SKM-1 treated with dmso at 0.1 percent for 144 hours (cell line): Measurements from ENCODE around the gene GSK3A.

Source experiments
- DNase-seq: peaks from one replicate; lab custom pipeline; 2025; ENCODE audit not compliant: unreplicated experiment; lab: John Stamatoyannopoulos, UW

The GSK3A gene

GRCh38 chr19:42249769-42250168, 7.4 kb upstream of the GSK3A start:
- DNase-seq: no peak

DNA sequence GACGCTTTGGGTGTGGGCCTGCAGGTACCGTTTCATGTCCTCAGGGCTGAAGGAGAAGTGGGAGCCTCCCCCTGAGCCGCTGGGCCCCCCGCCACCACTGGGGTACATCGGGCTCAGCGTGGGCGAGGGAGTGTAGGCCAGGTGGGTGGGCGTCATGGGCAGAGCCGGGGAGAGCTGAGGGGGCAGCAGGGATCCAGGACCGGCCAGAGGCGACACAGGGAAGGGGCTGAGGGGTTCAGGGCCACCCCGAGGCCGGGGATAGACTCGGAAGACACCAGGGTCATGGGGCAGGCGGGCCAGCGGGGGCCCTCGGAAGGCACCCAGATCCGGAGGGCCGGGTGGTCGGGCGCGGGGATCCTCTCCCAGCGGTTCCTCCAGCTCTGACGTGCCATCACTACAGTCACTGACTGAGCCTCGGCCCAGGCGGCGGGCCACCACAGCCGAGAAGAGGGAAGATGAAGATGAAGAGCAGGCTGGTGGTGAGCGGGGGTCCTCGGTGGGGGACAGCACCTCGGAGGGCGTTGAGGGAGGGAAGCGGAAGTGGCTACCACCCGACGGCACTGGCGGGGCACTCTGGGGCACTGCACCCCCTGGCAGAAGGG, 6.8 kb upstream of the GSK3A start:
- no peak for DNase-seq

GRCh38 chr19:42248270-42249148, 6.1 kb upstream of the GSK3A start:
- no peak for DNase-seq

DNA sequence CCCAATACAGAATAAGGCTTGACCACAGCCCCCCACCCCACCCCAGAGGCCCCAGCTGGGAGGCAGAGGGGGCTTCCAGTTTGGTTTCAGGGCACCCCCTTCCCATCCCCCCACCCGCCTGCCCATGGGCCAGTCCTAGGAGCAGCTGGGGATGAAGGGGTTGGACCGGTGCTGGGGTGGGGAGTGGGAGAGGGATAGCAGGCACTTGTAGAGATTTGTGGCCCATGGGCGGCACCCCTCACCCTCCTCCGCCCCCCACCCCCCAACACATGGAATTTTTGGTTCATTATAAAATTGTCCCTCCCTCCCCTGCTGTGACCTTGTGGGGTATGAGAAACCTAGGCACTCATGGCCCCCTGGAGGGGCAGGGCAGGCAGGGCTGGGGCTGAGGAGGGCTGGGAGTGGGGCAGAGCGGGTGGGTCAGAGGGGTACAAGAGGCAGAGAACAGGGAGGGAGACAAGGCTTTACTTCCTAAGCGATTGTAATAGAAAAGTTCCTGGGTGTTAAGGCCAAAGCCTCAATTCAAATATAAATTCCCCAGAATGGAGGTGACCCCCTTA, 5.3 kb upstream of the GSK3A start:
- no peak for DNase-seq

DNA sequence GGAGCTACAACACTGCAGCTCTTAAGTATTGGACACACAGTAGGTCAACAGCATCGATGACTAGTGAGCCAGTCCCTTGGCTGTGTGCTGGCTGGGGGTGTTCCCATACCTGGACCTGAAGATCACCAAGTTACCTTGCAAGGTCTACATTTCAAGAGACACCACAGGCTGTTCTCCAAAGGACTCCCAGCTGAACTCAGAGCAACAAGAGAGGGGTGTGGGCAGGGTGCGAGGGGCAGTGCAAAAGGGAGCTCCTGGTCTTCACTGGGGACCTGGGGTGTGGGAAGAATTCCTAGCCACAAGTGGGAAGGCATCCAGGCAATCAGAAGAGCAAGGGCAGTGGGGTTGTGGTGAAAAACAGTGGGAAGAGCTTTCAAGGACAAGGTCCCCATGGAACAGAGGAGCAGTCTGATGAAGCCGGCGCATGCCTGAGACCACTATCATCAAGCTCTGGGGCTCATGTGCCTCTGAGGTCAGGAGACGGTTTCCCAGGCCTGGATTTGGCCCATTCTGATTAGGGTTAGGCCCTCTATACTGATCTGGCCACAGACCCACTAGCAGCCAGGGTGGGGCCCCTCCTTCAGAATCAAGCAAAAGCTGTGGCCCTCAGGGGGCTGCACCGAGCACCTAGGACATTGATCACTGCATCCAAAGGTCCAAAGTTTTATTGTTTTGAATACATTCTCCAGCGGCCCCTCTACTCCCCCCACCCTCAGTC, 4.7 kb upstream of the GSK3A start:
- DNase-seq: no peak

DNA sequence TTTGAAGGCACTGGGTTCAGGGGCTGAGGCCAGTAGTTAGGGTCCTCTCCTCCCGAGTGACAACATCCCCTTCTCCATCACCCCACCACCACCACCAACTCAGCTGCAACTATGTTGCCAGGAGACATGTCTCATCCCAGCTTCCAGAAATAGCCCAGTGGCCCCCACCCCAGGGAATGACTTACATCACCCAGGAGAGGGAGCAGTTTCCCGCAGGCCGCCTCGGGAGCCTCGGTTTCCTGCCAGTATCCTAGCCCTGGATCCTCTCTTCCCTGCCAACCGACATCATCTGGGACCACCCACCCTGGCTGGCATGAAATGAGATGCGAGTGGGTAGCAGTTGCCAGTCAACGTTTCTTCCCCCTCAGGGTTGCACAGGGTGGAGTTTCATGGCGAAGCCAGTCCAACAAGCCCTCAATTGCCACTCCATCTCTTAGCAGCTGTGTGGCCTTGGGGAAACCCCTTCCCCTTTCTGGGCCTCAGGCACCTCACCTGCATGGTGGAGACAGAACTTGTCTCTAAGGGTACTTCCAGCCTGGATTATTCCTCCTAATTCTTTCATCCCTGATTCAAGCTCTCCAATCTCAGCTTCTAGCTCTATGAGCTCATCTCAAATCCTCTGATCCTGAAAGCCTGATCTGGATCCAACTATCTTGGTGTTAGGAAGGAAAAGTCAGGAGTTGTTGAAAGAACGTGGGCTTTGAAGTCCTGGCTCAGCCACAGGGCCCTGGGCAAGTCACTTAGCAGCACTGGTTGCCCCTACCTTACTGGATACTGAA, 3.9 kb upstream of the GSK3A start:
- no peak for DNase-seq

DNA sequence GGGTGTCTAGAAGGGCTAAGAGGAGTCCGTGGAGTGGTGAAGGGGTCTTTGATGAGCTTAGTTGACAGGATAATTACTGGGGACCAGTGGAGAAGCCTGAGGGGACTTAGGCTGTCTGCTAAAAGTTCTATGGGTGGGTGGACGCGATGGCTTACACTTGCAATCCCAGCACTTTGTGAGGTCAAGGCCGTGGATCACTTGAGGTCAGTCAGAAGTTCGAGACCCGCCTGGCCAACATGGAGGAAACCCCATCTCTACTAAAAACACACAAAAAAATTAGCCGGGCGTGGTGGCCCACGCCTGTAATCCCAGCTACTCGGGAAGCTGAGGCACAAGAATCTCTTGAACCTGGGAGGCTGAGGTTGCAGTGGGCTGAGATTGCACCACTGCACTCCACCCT, 2.8 kb upstream of the GSK3A start:
- no peak for DNase-seq

DNA sequence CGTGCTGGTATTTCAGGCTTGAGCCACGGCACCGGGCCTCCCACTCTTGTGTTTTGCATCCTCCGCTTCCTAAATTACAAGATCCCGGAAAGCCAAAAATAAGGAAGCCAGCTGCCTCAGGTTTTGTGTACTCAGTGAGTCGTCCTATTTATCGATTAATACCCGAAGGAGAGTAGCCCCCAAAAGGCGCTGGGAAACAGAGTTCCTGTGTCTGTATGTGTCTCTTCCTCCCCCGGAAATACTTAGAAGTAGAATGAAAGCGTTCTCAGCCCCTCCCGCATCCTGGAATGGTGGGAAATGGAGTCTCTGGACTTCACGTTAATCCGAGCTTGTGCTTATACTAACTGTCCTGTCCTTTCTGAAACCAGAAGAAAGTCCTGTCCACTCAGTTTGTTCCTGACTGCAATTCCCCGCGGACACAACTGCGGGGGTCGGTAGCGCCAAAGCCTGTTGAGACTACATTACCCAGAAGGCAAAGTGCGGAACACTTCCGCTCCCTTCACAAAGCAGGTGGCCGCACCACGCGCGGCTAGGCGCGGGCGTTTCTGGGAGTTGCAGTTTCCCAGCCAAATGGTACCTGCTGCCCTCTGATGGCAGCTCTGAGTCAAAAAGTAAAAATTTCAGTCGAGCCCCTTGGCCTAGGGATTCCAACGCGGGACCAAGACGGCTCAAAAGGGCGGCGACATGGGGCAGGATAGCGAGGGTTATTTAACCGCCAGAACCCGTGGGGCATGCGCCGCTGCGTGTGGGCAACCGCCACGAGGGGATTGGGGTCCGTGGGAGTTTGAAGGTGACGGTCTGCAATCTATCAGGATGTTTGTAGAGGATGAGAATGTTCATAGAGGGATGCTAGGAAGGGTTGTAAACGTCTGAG, 2.2 kb upstream of the GSK3A start:
- peak; percentile 75 for DNase-seq

DNA sequence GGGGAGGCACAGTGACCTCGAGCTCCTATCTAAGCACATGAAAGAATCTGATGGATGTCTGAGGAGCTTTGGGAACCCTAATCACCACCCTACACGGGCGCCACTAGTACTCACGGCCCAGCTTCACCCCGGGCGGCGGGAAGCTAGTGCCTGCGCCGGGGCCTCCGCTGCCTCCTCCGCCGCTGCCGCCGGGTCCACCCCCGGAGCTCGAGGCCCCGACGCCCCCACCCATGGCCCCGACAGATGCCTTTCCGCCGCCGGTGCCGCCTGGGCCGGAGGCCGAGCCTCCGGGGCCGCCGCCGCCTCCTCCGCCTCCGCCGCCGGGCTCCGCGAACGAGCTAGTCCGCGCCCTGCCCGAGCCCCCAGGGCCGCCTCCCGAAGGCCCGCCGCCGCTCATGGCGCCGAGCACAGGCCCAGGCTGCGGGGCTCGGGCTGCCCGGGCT, 312 bp downstream of the GSK3A start:
- DNase-seq: no peak

DNA sequence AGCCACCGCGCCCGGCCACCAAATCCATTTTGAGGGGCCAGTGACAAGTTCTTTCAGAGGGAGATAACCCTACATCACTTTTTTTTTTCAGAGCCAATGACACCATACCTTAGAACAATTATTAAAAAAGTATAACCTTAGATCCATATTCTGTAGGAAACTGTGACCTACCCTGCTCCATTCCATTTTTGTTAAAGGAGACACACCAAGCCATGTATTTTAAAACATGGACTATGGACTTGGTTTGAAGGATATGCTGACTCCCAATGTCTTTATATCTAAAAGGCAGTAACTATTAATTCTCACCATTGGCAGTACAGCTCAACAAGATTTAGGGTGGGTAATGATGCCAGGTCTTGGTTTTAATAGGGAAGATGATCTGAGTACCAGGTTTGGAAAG, 1.1 kb downstream of the GSK3A start:
- no peak for DNase-seq

DNA sequence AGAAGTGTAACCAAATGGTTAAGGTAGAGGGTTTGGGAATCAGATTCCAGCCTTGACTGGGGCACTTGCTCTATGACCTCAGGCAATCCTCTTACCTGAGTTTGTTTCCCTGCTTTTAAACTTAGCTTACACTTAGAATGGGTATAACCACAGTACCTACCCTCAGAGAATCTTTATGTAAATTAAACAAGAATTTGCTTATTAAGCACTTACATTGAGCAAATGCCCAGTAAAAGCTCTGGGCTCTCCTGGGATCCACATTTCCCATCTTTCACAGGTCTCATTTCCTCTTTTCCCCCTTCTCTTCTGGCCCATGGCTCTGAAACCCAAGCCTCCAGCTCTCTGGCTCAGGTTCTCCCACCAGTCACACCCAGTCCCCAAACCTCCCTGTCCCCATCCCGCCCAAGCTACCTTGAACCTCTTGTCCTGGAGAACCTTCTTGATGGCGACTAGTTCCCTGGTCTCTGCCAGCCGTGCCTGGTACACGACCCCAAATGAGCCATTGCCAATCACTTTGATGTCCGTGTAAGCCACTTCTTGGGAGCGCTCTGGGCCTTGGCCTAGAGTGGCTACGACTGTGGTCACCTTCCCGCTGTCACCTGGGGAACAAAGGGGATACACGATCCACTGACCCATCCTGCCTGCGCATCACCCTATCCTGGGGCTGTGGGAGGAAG, 2.7 kb downstream of the GSK3A start:
- no peak for DNase-seq

DNA sequence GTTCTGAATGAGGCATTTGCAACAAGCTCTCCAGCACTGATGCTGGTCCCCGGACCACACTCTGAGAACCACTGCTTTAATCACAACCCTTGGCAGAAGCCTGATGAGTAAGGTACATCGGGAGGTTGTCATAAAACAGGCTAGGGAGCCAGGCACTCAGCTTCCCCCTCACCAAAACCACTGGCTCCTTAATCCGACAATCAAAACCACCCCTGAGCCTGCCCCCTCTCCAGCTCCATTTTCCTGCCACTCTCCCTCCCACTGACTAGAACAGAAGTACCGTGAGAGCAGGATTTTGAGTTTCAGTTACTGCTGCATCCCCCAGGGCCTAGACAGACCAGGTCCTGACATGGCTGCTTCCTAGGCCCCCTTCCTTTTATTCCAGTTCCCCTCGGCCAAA, 7.2 kb downstream of the GSK3A start:
- DNase-seq: no peak

DNA sequence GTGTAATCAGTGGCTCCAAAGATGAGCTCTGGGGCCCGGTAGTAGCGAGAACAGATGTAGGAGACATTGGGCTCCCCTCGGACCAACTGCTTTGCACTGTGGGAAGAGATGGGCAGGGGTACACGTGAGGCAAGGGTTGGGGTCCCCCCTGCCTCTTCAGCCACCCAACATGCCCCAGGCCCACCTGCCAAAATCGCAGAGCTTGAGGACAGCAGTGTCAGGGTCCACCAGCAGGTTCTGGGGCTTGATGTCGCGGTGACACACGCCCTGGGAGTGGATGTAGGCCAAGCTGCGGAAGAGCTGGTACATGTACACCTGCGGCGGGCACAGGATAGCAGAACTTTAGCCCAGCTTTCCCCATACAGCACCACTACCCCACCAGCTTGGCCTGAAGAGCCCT, 8.0 kb downstream of the GSK3A start:
- no peak for DNase-seq

DNA sequence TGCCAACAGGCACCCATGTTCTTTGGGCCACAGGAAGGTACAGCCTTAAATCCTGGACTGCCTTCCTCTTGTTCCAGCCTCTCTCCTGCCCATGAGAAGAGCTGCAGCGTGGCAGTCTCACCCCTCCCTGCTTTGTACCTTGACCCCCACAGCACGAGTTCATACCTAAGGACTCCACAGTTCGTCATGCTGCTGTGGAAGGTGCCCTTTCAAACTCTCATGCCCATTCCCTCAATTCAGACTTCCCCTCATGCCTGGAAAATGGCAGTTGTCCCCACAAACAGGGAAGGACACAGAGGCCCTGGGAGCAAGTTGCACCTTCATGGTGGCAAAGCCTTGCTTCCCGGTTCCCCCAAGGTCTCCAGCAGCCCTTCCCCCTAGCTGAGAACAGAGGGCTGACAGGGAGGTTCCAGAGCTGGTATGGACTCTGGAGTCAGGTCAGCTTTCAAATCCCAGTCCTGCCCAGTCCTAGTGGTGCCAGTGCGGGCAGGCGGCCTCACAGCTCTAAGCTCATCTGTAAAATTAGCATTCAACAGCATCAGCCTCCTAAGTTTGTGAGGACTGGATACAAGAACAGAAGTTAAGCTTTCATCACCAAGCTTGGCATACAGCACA, 8.6 kb downstream of the GSK3A start:
- no peak for DNase-seq

DNA sequence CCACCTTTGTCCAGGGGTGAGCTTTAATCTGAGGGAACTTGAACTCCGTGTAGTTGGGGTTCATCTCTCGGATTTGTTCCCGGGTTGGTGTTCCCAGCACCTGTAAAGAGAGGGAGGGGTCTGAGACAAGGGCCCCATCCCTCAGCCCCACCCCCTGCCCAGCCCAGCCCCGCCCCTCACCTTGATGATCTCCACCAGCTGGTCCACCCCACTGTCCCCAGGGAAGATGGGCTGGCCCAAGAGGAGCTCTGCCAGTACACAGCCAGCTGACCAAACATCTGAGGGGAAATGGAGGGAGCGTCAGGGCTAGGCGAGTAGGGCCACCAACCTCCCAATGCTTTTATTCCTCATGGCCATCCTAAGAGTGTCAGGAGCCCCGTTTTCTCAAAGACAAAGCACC, 9.3 kb downstream of the GSK3A start:
- DNase-seq: no peak

- DNase-seq: no peak
These were observed 10.0 kb downstream of the GSK3A start for GRCh38 chr19:42232435-42232834.

DNA sequence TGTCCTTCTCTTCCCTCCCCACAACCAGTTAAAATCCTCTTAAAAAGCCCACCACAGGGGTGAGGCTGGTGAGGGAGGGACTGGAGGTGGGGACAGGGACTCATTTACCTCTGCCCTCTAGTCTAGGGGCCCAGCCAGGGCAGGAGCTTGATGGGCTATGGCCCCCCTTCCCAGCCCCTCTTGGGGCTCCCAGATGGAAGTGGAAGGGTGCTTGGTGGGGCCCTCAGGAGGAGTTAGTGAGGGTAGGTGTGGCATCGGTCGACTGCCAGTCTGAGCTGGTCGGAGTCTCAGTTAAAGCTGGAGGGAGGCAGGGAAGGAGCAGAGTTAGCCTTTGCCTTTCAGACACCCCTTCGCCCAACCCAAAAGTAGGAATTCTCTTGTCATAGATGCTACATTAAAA, 11.8 kb downstream of the GSK3A start:
- no peak for DNase-seq

- no peak for DNase-seq
These were observed 12.5 kb downstream of the GSK3A start for GRCh38 chr19:42229855-42230351.
